Smooth muscle cell (in vitro differentiated cells): Measurements from ENCODE around the gene RCAN1. TPM values are rescaled to one million over a fixed set of nuclear protein-coding genes. Genes with fewer than 3 reads are reported as not detected.

Source experiments
- DNase-seq: peaks from one replicate; lab custom pipeline; 2025; ENCODE audit not compliant: unreplicated experiment; lab: John Stamatoyannopoulos, UW
- H2AFZ ChIP-seq: fragments of 200-600 bp; sonication (generic); 2 replicates; pipeline ENCODE4 v1.6.0; 2016; ENCODE audit warnings: antibody characterized with exemption, low read depth, mild to moderate bottlenecking
- H3F3A ChIP-seq: fragments of 200-600 bp; sonication (generic); 2 replicates; pipeline ENCODE4 v1.6.0; 2017; ENCODE audit warnings: antibody characterized with exemption, low read depth
- H3K27ac ChIP-seq: fragments of 200-600 bp; sonication (generic); 2 replicates; pipeline ENCODE4 v1.5.1; 2016; ENCODE audit warnings: low read depth, mild to moderate bottlenecking
- H3K27me3 ChIP-seq: fragments of 200-600 bp; sonication (generic); 2 replicates; pipeline ENCODE4 v1.6.1; 2016; ENCODE audit warnings: low read depth, mild to moderate bottlenecking
- H3K36me3 ChIP-seq: fragments of 200-600 bp; sonication (generic); 2 replicates; pipeline ENCODE4 v1.5.1; 2016; ENCODE audit warnings: low read depth
- H3K4me1 ChIP-seq: fragments of 200-600 bp; sonication (generic); 2 replicates; pipeline ENCODE4 v1.5.1; 2016; ENCODE audit warnings: low read depth
- H3K4me2 ChIP-seq: fragments of 200-600 bp; sonication (generic); 2 replicates; pipeline ENCODE4 v1.6.0; 2016; ENCODE audit warnings: mild to moderate bottlenecking
- H3K4me3 ChIP-seq: fragments of 200-600 bp; sonication (generic); 2 replicates; pipeline ENCODE4 v1.5.1; 2016; ENCODE audit warnings: mild to moderate bottlenecking
- H3K79me2 ChIP-seq: fragments of 200-600 bp; sonication (generic); 2 replicates; pipeline ENCODE4 v1.6.0; 2016; ENCODE audit warnings: low read depth, mild to moderate bottlenecking
- H3K9ac ChIP-seq: fragments of 200-600 bp; sonication (generic); 2 replicates; pipeline ENCODE4 v1.6.0; 2016; ENCODE audit warnings: low read depth
- H3K9me3 ChIP-seq: fragments of 200-600 bp; sonication (generic); replicated peaks from 2 replicates; pipeline ENCODE4 v1.5.1; 2016; ENCODE audit warnings: low read depth
- H4K20me1 ChIP-seq: fragments of 200-600 bp; sonication (generic); 2 replicates; pipeline ENCODE4 v1.6.0; 2016; ENCODE audit warnings: low read depth
- CTCF ChIP-seq: fragments of 200-600 bp; sonication (generic); IDR thresholded peaks from 2 replicates; pipeline ENCODE4 v1.5.1; 2017; ENCODE audit warnings: borderline replicate concordance, mild to moderate bottlenecking, antibody characterized with exemption; ENCODE audit not compliant: insufficient read depth, poor library complexity, severe bottlenecking
- WGBS: methylation state at CpG from one replicate; pipeline ENCODE4 v1.1.7; 2016; ENCODE audit warnings: low lambda C conversion rate; 5-methylcytosine and 5-hydroxymethylcytosine counted together
- polyA plus RNA-seq: library from polyadenylated mRNA; unstranded; fragments of >200 nt; fragmentation: Nextera tagmentation; extraction: Ambion mirVana; gene quantifications from 2 replicates; pipeline ENCODE4 v1.2.1, GENCODE V29; 2016
- total RNA-seq: library from RNA; depleted of rRNA; stranded (reverse); fragments of >200 nt; gene quantifications from 2 replicates; pipeline ENCODE4 v1.2.3, GENCODE V29; 2014

Gene RCAN1
- total and polyA plus RNA-seq, 2 experiments from 2014 or later, result 77.3 to 155 TPM

- no peak overlapping the region for H3K27ac ChIP-seq
- 95% methylated on average over 2 of the region's 2 CpGs for WGBS
- H3K79me2 ChIP-seq, result no peaks in the 10 kb centered on the region
- no peak overlapping the region for H3K4me2 ChIP-seq
- no peak overlapping the region for H2AFZ ChIP-seq
- H3F3A ChIP-seq, result no peaks in the 10 kb centered on the region
- no peaks in the 10 kb centered on the region for H3K27me3 ChIP-seq
- H3K9me3 ChIP-seq, result no peaks in the 10 kb centered on the region
- H4K20me1 ChIP-seq, result no peaks in the 10 kb centered on the region
- no peaks in the 10 kb centered on the region for H3K36me3 ChIP-seq
- TF ChIP-seq CTCF, result no peak
- no peak overlapping the region for H3K9ac ChIP-seq
- peaks cover 23% of the 10 kb centered on the region for H3K4me1 ChIP-seq
- H3K4me3 ChIP-seq, result no peak overlapping the region
- DNase-seq, result no peak
Measured at GRCh38 chr21:34550182-34550799, 64.6 kb downstream of the RCAN1 start.

- no peak overlapping the region for H3K4me3 ChIP-seq
- WGBS, result 89% methylated on average over 11 of the region's 11 CpGs
- H3K79me2 ChIP-seq, result no peaks in the 10 kb centered on the region
- H2AFZ ChIP-seq, result no peak overlapping the region
- H3K4me1 ChIP-seq, result peaks cover 27% of the 10 kb centered on the region
- H3K27ac ChIP-seq, result no peak overlapping the region
- H3K9ac ChIP-seq, result no peak overlapping the region
- no peak for DNase-seq
- no peak overlapping the region for H3K4me2 ChIP-seq
- no peaks in the 10 kb centered on the region for H3F3A ChIP-seq
- H3K36me3 ChIP-seq, result no peaks in the 10 kb centered on the region
- no peaks in the 10 kb centered on the region for H3K9me3 ChIP-seq
- no peaks in the 10 kb centered on the region for H3K27me3 ChIP-seq
- no peaks in the 10 kb centered on the region for H4K20me1 ChIP-seq
- no peak for TF ChIP-seq CTCF
Measured at GRCh38 chr21:34548781-34549376, 66.0 kb downstream of the RCAN1 start.

- Histone ChIP-seq H3K9me3 (no peaks in the 10 kb centered on the region), H3K9ac (peak overlapping the region; percentile 16), H3K4me3 (no peak overlapping the region), H3K27me3 (no peaks in the 10 kb centered on the region), H3K27ac (no peak overlapping the region), H3K4me1 (peaks cover 21% of the 10 kb centered on the region), H3F3A (no peaks in the 10 kb centered on the region), H3K4me2 (no peak overlapping the region), H2AFZ (no peak overlapping the region), H3K79me2 (no peaks in the 10 kb centered on the region), H3K36me3 (no peaks in the 10 kb centered on the region), H4K20me1 (no peaks in the 10 kb centered on the region)
- WGBS, result 93% methylated on average over 6 of the region's 6 CpGs
- no peak for TF ChIP-seq CTCF
- no peak for DNase-seq
Measured at GRCh38 chr21:34546542-34546941, 68.4 kb downstream of the RCAN1 start.
